Activated naive CD4-positive, alpha-beta T cell treated with anti-CD3 and anti-CD28 coated beads, Interleukin-2, amount 50 U/mL, for 72 hours (primary cell): ENCODE results near the gene STPG3. TPM values are rescaled to one million over a fixed set of nuclear protein-coding genes. Genes with fewer than 3 reads are reported as not detected.
A peak's percentile ranks its signal among the peaks of the same experiment; 100 is the strongest.

Experiments
- ATAC-seq, 2 donors: fragments of 150-1000 bp; cut with Tn5 transposase; 2 replicates each; pipeline ENCODE4 v1.10.0; 2021; ENCODE audit warnings: mild to moderate bottlenecking in 2 of 2, moderate library complexity in 2 of 2
- DNase-seq, 2 donors: peaks; one replicate each; pipeline ENCODE4 v3.0.0; 2021 to 2022; ENCODE audit warnings: low spot score in 2 of 2
- H3K27ac Mint-ChIP-seq, 2 donors: one replicate each; pipeline ENCODE4 v1.8.0; 2022; ENCODE audit warnings: mild to moderate bottlenecking in 2 of 2, mixed read lengths in 2 of 2
- H3K36me3 Mint-ChIP-seq, 2 donors: one replicate each; pipeline ENCODE4 v1.8.0; 2022; ENCODE audit warnings: mixed read lengths in 2 of 2
- H3K9me3 Mint-ChIP-seq, 2 donors: one replicate each; pipeline ENCODE4 v1.8.0; 2022; ENCODE audit warnings: mixed read lengths in 2 of 2
- total RNA-seq, 2 donors: library from RNA; stranded (reverse); gene quantifications; one replicate each; pipeline ENCODE4 v1.2.3, GENCODE V29; 2022

STPG3 gene
- total RNA-seq, 2 donors from 2014 or later, result not detected

DNA sequence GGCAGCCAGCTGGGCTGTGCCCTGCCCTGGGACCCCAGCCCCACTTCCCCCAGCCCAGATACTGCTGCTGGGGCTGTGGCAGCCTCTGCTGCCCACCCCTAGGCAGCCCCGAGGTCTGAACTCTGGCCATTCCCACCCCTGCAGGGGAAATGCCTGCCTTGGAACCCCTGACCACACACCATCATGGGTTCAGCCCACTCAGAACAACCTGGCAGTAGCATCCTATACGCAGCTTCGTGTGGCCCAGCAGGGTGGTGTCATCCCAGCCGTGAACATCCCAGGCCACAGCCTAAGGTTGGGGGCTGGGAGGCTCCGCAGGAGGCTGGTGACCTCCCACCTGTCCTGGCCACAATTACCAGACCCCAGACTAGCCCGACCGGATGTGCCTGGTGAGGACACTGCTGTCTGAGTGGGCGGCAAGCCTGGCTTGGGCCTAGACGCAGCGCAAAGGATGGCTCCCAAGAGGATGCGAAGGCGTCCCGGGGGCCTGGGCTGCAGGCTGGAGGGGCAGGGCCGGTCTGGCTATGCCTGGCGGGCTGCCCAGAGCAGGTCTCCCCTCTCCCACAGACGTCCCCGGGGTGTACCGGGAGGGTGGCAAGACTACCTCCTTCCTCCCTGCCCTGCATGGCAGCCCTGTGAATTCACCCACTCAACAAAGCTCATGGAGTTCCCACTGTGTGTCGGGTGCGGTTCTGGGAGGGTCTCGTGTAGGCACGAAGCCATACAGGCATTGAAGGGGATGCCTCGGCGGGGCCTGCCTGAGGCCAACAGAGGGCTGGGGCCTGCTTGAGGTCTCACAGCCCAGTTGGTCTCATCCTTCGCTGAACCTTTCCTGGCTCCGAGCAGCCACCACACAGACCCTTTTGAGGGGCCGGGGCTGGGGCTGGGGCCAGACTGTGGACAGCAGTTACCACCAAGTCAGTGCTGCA is 21.9 kb upstream of the STPG3 start:
- Mint-ChIP-seq H3K9me3 (no peaks in the 10 kb centered on the region), H3K36me3 (no peaks in the 10 kb centered on the region), H3K27ac (no peak overlapping the region)
- ATAC-seq (no peak), DNase-seq (no peak)

DNA sequence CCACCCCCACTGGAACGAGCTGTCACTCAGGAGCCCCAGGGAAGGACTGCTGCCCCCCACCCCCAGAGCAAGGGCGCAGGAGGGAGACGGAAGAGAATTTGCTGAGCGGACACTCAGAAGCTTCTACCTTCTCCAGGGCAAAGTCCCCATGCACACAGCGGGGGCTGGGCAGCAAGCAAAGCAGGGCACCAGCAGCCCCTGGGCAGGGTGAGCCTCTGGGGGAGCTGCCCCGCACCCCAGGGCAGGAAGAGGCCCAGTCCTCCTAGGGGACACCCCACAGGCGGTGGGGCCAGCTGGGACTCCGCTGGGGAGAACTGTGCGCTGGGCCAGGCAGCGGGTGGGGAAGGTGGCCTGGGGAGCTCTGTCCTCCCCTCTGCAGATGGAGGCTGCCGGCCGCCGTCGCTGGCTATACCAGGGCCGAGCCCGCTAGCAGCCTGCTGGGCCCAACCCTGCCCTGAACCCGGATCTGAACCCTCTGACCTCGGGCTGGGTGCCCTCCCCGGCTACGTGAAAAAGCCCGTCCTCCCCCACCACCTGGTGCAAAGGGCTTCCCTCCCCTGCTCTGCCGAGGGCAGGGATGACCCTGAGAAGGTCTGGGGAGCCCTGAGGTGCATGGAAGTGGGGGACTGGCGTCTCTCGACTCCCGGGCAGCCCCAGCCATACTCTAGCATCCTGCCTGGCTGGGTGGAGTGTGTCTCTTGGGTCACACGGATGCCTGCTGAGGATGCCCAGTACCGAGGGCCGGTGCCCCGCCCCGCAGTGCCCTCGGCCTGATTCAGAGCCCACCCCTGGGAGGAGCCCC is 21.0 kb upstream of the STPG3 start:
- no peak for ATAC-seq
- Mint-ChIP-seq H3K36me3 (no peaks in the 10 kb centered on the region), H3K27ac (no peak overlapping the region), H3K9me3 (no peaks in the 10 kb centered on the region)
- DNase-seq, result no peak

DNA sequence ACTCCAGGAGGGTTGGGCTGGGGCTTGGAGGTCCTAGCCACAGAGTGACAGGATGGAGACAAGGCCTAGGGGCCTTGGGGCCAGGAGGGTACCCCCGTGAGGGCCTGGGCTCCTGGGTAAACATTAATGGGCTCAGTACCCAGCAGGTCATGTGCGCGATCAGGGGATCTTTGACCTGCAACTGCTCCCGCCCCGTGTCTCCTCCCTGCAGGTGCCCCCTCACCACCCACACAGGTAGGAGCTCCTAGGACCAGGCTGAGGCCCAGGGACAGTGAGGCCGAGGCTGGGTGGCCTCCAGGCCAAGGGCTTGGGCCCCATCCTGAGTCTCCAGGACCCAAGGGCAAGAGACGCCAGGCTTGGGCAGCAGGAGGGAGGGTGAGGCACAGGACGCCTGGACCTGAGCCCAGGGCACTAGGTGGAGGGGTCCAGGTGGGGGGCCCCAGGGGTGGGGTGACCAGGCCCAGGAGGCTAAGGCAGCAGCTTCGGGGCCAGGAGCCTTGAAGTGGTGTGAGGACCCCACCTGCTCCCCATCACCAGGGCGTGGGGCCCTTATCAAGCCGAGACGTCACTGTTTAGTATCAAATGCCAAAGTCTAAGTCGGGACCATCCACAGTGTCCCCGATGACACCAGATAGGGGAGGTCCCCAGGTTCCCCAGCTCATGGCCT is 20.2 kb upstream of the STPG3 start, which contains the start of gene SLC34A3:
Gene SLC34A3 (plus strand): TSS at position 197 of the 667 bp plus-strand sequence. CDS start 802 bp downstream, outside the sequence.
- H3K36me3 Mint-ChIP-seq, result no peaks in the 10 kb centered on the region
- DNase-seq, result no peak
- ATAC-seq, result no peak
- H3K9me3 Mint-ChIP-seq, result no peaks in the 10 kb centered on the region
- no peak within 1 kb of the TSS for H3K27ac Mint-ChIP-seq

DNA sequence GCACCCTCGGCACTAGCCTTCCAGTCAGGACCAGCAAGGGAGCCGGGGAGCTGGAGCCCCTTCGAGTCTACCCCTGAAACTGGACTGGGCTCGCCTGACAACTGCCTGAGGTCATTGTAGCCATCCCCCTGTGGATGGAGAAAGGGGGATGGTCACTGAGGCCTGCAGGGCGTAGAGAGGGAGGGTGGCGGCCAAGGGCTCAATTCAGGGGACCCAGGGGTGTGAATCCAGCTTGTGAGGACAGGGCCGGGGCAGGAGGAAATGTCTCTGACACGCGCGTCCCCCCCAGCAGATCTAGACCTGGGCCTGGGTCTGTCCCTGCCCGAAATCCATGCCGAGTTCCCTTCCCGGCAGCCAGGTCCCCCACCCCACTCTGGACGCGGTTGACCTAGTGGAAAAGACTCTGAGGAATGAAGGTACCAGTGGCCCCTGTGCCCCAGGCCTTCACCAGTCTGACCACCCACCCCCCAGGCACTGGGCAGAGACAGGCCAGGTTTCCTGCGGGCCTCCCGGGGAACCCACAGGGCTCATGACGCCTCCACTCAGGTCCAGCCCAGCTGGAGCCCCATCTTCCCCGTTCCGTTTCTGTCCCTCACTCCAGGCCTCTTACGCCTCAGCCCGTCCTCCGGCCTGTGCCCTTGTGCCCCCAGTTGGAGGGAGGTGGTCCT is 19.6 kb upstream of the STPG3 start:
- Mint-ChIP-seq H3K27ac (no peak overlapping the region), H3K36me3 (no peaks in the 10 kb centered on the region), H3K9me3 (no peaks in the 10 kb centered on the region)
- no peak for ATAC-seq
- DNase-seq, result no peak

DNA sequence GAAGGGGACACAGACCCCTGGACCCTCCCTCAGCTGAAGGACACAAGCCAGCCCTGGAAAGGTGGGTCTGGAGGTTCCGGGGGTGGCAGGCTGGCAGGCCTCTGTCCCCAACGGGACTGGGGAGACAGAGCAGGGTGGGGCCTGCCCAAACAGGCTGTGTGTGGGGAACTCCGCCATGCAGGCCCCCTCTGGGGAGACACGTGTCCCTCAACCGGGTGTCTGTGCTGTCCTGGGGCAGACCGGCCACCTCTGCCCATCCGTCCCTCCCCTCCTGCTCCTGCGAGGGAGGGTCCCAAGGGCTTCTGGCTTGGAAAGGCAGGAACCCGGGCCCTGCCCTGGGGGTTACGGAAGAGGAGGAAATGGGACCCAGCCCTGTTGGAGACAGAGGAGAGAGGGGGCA is 19.0 kb upstream of the STPG3 start:
- Mint-ChIP-seq H3K36me3 (no peaks in the 10 kb centered on the region), H3K27ac (no peak overlapping the region), H3K9me3 (no peaks in the 10 kb centered on the region)
- ATAC-seq (no peak), DNase-seq (no peak)

DNA sequence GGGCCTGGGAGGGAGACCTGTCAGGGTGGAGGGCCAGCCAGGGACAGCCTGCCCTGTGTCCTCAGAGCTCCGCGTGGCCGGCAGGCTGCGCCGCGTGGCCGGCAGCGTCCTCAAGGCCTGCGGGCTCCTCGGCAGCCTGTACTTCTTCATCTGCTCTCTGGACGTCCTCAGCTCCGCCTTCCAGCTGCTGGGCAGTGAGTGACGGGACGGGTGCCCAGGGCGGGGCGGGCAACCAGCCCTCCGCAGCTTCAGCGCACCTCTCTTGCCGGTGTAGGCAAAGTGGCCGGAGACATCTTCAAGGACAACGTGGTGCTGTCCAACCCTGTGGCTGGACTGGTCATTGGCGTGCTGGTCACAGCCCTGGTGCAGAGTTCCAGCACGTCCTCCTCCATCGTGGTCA is 18.6 kb upstream of the STPG3 start:
- DNase-seq (no peak), ATAC-seq (no peak)
- Mint-ChIP-seq H3K27ac (no peak overlapping the region), H3K9me3 (no peaks in the 10 kb centered on the region), H3K36me3 (no peaks in the 10 kb centered on the region)

DNA sequence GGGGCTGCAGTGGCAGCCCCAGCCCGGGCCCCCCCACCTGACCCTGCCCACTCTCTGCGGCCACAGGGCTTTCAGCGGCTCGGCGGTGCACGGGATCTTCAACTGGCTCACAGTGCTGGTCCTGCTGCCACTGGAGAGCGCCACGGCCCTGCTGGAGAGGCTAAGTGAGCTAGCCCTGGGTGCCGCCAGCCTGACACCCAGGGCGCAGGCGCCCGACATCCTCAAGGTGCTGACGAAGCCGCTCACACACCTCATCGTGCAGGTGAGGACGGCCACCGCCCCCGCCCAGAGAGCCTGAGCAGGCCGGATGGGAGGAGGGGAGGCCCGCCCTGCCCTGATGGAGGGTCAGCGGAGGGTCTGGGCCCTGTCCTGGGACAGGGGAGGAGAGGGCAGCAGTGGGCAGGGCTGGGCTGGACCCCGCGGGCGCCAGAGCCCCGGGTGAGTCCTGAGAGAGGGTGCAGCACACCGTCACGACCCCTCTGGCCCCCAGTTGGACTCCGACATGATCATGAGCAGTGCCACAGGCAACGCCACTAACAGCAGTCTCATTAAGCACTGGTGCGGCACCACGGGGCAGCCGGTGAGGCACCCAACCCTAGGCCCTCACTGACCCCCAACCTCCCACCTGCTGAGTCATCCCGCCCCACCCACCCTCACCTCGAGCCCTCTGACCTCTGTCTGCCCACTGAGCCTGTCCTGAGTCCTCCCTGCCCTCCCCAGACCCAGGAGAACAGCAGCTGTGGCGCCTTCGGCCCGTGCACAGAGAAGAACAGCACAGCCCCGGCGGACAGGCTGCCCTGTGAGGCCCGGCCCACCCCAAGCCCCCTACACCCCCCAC is 17.7 kb upstream of the STPG3 start:
- no peaks in the 10 kb centered on the region for H3K9me3 Mint-ChIP-seq
- DNase-seq, result no peak
- ATAC-seq, result no peak
- H3K27ac Mint-ChIP-seq, result no peak overlapping the region
- no peaks in the 10 kb centered on the region for H3K36me3 Mint-ChIP-seq

DNA sequence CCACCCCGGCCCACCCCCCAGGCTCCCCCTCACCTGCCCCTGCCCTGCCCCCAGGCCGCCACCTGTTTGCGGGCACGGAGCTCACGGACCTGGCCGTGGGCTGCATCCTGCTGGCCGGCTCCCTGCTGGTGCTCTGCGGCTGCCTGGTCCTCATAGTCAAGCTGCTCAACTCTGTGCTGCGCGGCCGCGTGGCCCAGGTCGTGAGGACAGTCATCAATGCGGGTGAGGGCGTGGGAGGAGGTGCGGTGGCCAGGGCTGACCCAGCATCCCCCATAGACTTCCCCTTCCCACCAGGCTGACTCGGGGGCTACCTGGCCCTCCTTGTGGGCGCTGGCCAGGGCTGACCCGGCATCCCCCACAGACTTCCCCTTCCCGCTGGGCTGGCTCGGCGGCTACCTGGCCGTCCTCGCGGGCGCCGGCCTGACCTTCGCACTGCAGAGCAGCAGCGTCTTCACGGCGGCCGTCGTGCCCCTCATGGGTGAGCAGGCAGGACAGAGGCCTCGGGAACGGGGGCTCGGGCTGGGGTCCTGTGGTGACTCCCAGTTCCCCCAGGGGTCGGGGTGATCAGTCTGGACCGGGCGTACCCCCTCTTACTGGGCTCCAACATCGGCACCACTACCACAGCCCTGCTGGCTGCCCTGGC is 16.9 kb upstream of the STPG3 start:
- DNase-seq, result no peak
- Mint-ChIP-seq H3K27ac (no peak overlapping the region), H3K36me3 (peaks cover 0 to 4% of the 10 kb centered on the region in 2 donors), H3K9me3 (no peaks in the 10 kb centered on the region)
- no peak for ATAC-seq

DNA sequence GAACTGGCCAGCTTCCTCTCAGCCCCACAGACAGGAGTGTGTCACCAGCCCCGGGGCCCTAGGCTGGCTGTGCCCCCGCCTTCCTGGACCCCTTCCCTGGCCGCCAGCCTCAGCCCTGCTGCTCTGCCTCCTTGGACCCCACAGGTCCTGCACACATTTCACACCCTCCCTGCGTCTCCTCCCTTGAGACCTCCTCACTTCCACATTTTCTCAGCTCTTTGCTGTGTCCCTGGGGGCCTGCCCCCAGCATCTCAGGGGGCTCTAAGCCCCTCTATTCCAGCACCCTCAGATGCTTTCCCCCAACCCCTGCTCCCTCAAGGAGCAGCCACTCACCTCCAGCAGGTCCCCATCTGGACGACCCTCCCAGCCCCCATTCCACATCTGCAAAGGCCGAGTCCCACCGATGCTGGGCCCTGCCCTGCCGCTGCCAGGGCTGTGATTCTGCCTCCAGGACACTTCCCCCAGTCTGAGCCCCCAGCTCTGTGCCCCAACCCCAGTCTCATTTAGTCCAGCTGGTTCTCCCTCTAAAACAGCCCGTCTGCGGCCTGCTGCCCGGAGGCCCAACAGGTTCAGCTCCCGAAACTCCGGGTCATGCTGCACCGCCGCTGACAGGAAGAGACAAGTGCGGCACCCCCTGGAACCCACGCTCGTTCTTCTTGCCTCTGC is 16.2 kb upstream of the STPG3 start:
- Mint-ChIP-seq H3K9me3 (no peaks in the 10 kb centered on the region), H3K27ac (no peak overlapping the region), H3K36me3 (peaks cover 0 to 4% of the 10 kb centered on the region in 2 donors)
- ATAC-seq (no peak), DNase-seq (no peak)

DNA sequence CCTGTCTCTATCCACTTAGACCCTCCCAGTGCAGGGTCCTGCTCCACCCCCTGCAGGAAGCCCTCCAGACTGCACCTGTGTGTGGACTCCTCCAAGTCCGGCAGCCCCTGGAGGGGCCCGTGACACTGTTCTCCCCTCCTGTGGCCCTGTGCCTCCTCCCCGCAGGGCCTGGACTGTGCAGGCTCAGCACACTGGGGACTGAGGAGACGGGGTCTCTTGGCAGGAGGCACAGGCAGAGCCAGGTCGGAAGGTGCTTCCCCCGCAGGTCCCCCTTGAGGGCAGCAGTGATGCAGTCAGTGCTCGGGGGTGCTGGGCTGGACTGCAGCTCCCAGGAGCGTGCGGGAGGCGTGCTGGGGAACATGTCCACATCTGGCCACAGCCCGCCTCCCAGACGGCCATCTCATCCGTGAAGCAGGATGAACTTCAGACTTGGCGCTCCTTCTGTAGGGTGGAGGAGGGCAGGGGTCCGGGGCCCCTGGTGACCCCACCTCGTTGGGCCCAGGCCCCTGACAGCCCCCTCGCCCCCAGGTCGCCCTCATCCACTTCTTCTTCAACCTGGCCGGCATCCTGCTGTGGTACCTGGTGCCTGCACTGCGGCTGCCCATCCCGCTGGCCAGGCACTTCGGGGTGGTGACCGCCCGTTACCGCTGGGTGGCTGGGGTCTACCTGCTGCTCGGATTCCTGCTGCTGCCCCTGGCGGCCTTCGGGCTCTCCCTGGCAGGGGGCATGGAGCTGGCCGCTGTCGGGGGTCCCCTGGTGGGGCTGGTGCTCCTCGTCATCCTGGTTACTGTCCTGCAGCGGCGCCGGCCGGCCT is 15.5 kb upstream of the STPG3 start:
- DNase-seq (no peak), ATAC-seq (no peak)
- peaks cover 0 to 4% of the 10 kb centered on the region in 2 donors for H3K36me3 Mint-ChIP-seq
- no peak overlapping the region for H3K27ac Mint-ChIP-seq
- no peaks in the 10 kb centered on the region for H3K9me3 Mint-ChIP-seq

DNA sequence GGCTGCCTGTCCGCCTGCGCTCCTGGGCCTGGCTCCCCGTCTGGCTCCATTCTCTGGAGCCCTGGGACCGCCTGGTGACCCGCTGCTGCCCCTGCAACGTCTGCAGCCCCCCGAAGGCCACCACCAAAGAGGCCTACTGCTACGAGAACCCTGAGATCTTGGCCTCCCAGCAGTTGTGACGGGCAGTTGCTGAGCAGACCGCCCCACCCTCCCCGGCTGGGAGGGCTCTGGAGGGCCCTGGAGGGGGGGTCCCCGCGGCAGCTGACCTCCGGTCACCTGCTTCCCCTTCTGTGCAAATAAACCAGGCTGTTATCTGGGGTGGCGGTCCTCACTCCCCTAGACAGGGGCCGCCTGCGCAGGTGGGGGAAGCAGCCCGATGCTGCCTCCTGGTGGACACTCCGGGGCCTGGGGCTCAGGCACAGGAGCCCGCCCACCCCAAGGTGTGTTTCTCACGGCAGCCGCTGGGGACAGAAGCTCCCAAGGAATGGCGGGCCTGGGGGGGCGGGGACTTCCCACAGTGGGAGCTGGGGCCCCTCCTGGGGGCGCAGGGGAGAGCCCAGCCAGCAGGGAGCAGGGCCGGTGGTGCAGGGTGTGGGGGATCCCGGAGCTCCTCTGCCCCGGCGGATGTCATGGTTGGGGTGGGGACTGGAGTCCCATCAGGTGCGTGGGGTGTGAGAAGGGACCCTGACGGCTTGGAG is 14.7 kb upstream of the STPG3 start:
- peak; percentile 26 to 39 for ATAC-seq
- DNase-seq, result peak; percentile 86 to 96

DNA sequence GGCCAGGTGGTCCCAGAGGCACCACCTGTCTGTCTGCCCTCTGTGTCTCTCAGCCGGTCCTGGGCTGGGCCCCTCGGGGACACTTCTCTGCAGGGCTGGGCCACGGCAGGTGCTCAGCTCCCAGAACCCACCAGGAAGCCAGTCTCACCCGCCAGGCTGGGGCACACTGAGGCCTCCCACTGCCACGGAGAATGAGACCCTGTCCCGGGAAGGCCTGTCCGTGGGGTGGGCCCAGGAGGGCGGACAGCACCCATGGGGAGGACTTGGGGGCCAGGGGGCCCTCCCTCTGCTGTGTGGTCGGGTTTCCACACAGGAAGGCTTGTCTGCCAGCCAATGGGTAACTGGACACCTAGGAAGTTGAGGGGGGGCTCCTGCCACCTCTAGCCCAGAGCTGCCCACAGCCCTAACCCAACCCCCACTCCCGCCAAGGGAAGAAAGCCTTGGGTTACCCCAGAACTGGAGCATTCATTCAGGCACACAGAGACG is 14.1 kb upstream of the STPG3 start:
- Mint-ChIP-seq H3K27ac (no peak overlapping the region), H3K36me3 (peaks cover 2 to 4% of the 10 kb centered on the region in 2 donors), H3K9me3 (no peaks in the 10 kb centered on the region)
- ATAC-seq (no peak), DNase-seq (no peak)

More for the DNA sequence above, 14.7 kb upstream of the STPG3 start:
- Mint-ChIP-seq H3K36me3 (peaks cover 0 to 4% of the 10 kb centered on the region in 2 donors), H3K27ac (no peak overlapping the region), H3K9me3 (no peaks in the 10 kb centered on the region)
